ENCODE data around the gene FXYD5. TPM values are rescaled to one million over a fixed set of nuclear protein-coding genes. Genes with fewer than 3 reads are reported as not detected.

The FXYD5 gene, protein sequence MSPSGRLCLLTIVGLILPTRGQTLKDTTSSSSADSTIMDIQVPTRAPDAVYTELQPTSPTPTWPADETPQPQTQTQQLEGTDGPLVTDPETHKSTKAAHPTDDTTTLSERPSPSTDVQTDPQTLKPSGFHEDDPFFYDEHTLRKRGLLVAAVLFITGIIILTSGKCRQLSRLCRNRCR
- total RNA-seq (293 and 310 TPM in 2 replicates), polyA plus RNA-seq (362 and 390 TPM in 2 replicates), polyA minus RNA-seq (266 and 297 TPM in 2 replicates)
- 271 TPM for total RNA-seq (2013)

GRCh38 chr19:35154525-35155406 lies at the start of gene FXYD5:
FXYD5 (plus strand) TSS chr19:35154735; CDS start chr19:35155551, 816 bp downstream.
- H3K9me3 ChIP-seq (ENCODE audit: control extremely low read depth in 1 of 3, control insufficient read depth in 2 of 3, insufficient read depth in 1 of 3, low read length in 2 of 3), result no peaks in the 10 kb centered on the region
- peaks cover 20 to 25% of the 10 kb centered on the region in 2 donors for H3K4me1 ChIP-seq (ENCODE audit: control insufficient read depth in 2 of 2, insufficient read depth in 2 of 2, low read length in 2 of 2)

More at GRCh38 chr19:35154525-35155406, at the start of gene FXYD5:
- peaks cover 33% of the 10 kb centered on the region for H4K20me1 ChIP-seq (ENCODE audit: control insufficient read depth, insufficient read depth, low read length, poor library complexity, severe bottlenecking)
- Mint-ChIP-seq H3K4me3 (peak within 1 kb of the TSS; percentile 100), H3K27ac (peak within 1 kb of the TSS; percentile 97), H3K4me1 (peaks cover 49% of the 10 kb centered on the region), H3K9me3 (ENCODE audit: insufficient read depth) (no peaks in the 10 kb centered on the region), H3K27me3 (no peaks in the 10 kb centered on the region)
- POLR2A ChIA-PET, result interaction anchor here (0.6 to 2.3 kb wide), 15 partner anchors 8 to 92 kb away, joined by 3 to 18 read pairs (median 5); partner anchors contain the start of gene FXYD7
- under 1% methylated on average over 35 of the region's 49 CpGs for WGBS (ENCODE audit: insufficient coverage)
- H3K27ac ChIP-seq (ENCODE audit: low read length in 2 of 2), result peak within 1 kb of the TSS; percentile 43 to 85
- peak within 1 kb of the TSS; percentile 100 for H3K4me2 ChIP-seq (replicated peaks; ENCODE audit: low read depth, low read length, poor library complexity, severe bottlenecking)
- peak within 1 kb of the TSS; percentile 90 for H2AFZ ChIP-seq (ENCODE audit: insufficient read depth, low read depth, low read length, poor library complexity, severe bottlenecking)
- H3K9ac ChIP-seq (ENCODE audit: low read length), result peak within 1 kb of the TSS; percentile 77
- H3K4me3 ChIP-seq (ENCODE audit: control extremely low read depth in 1 of 5, extremely low read depth in 1 of 5, insufficient read depth in 1 of 5, low read depth in 2 of 5, low read length in 4 of 5), result peak within 1 kb of the TSS; percentile 51 to 93 (median 90)
- DNase-seq, result peak; percentile 64
- peaks cover 0 to 3% (median 0%) of the 10 kb centered on the region in 4 experiments for H3K27me3 ChIP-seq (replicated peaks in 1 of 4; ENCODE audit: control extremely low read depth in 1 of 4, control insufficient read depth in 3 of 4, insufficient read depth in 4 of 4, low read length in 3 of 4)
- intact Hi-C loops (cut with micrococcal nuclease), result loop anchor here (2.0 to 10.0 kb wide), 4 partner anchors 52 to 310 kb away; partner anchors contain the start of gene LSR
- H3K79me2 ChIP-seq (ENCODE audit: control insufficient read depth, insufficient read depth, low read length), result peaks cover 52% of the 10 kb centered on the region
- CTCF ChIA-PET, result interaction anchor here (0.6 to 6.6 kb wide), 25 partner anchors 8 to 329 kb away, joined by 3 to 77 read pairs (median 5); partner anchors contain the start of genes FXYD7, LGI4 and USF2
- peak; percentile 72 for ATAC-seq (ENCODE audit: low read depth)
- TF ChIP-seq EZH2 (IDR thresholded peaks at IDR 0.05; ENCODE audit: borderline replicate concordance, insufficient read depth, low read depth, low read length, poor library complexity, severe bottlenecking), result no peak
- TF ChIP-seq, protein P1, sequence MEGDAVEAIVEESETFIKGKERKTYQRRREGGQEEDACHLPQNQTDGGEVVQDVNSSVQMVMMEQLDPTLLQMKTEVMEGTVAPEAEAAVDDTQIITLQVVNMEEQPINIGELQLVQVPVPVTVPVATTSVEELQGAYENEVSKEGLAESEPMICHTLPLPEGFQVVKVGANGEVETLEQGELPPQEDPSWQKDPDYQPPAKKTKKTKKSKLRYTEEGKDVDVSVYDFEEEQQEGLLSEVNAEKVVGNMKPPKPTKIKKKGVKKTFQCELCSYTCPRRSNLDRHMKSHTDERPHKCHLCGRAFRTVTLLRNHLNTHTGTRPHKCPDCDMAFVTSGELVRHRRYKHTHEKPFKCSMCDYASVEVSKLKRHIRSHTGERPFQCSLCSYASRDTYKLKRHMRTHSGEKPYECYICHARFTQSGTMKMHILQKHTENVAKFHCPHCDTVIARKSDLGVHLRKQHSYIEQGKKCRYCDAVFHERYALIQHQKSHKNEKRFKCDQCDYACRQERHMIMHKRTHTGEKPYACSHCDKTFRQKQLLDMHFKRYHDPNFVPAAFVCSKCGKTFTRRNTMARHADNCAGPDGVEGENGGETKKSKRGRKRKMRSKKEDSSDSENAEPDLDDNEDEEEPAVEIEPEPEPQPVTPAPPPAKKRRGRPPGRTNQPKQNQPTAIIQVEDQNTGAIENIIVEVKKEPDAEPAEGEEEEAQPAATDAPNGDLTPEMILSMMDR (IDR thresholded peaks at IDR 0.05), result no peak
- peaks cover 10 to 33% of the 10 kb centered on the region in 2 experiments for H3K36me3 ChIP-seq (replicated peaks in 1 of 2; ENCODE audit: control extremely low read depth in 1 of 2, control insufficient read depth in 1 of 2, extremely low read depth in 1 of 2, insufficient read depth in 2 of 2, low read length in 1 of 2)

Measured in B cell (primary cell).